ENCODE results near the gene IL13RA1. TPM values are rescaled to one million over a fixed set of nuclear protein-coding genes. Genes with fewer than 3 reads are reported as not detected.

The IL13RA1 gene
- total RNA-seq, 1 donor from 2014 or later, result 29.9 TPM

- no peak for DNase-seq (ENCODE audit: low spot score, unreplicated experiment)
- peaks cover 30% of the 10 kb centered on the region for H3K9me3 Mint-ChIP-seq (ENCODE audit: low read depth)
- TF ChIP-seq CTCF (IDR thresholded peaks at IDR 0.05; ENCODE audit: unreplicated experiment), result no peak
- H3K27me3 Mint-ChIP-seq, result no peaks in the 10 kb centered on the region
- no peak overlapping the region for H3K4me3 Mint-ChIP-seq (ENCODE audit: low read depth)
- no peaks in the 10 kb centered on the region for H3K4me1 Mint-ChIP-seq (ENCODE audit: low read depth)
- H3K27ac Mint-ChIP-seq, result no peak overlapping the region
- peaks cover 3% of the 10 kb centered on the region for H3K36me3 Mint-ChIP-seq (ENCODE audit: insufficient read depth)
Measured at GRCh38 chrX:118739577-118739976, 12.2 kb downstream of the IL13RA1 start.

GRCh38 chrX:118740276-118740889 is 13.0 kb downstream of the IL13RA1 start:
- no peaks in the 10 kb centered on the region for H3K4me1 Mint-ChIP-seq (ENCODE audit: low read depth)
- H3K9me3 Mint-ChIP-seq (ENCODE audit: low read depth), result peaks cover 22% of the 10 kb centered on the region

GRCh38 chrX:118742176-118742575 is 14.8 kb downstream of the IL13RA1 start:
- DNase-seq (ENCODE audit: low spot score, unreplicated experiment), result no peak
- H3K4me1 Mint-ChIP-seq (ENCODE audit: low read depth), result no peaks in the 10 kb centered on the region
- no peak overlapping the region for H3K27ac Mint-ChIP-seq
- H3K9me3 Mint-ChIP-seq (ENCODE audit: low read depth), result peaks cover 13% of the 10 kb centered on the region
- no peaks in the 10 kb centered on the region for H3K27me3 Mint-ChIP-seq
- TF ChIP-seq CTCF (IDR thresholded peaks at IDR 0.05; ENCODE audit: unreplicated experiment), result no peak
- H3K36me3 Mint-ChIP-seq (ENCODE audit: insufficient read depth), result peaks cover 3% of the 10 kb centered on the region
- H3K4me3 Mint-ChIP-seq (ENCODE audit: low read depth), result no peak overlapping the region

More at GRCh38 chrX:118740276-118740889, 13.0 kb downstream of the IL13RA1 start:
- Mint-ChIP-seq H3K36me3 (ENCODE audit: insufficient read depth) (peaks cover 3% of the 10 kb centered on the region), H3K27me3 (no peaks in the 10 kb centered on the region), H3K27ac (no peak overlapping the region), H3K4me3 (ENCODE audit: low read depth) (no peak overlapping the region)
- no peak for DNase-seq (ENCODE audit: low spot score, unreplicated experiment)
- TF ChIP-seq CTCF (IDR thresholded peaks at IDR 0.05; ENCODE audit: unreplicated experiment), result no peak

GRCh38 chrX:118745570-118745969 is 18.2 kb downstream of the IL13RA1 start:
- Mint-ChIP-seq H3K36me3 (ENCODE audit: insufficient read depth) (peaks cover 4% of the 10 kb centered on the region), H3K4me1 (ENCODE audit: low read depth) (no peaks in the 10 kb centered on the region), H3K4me3 (ENCODE audit: low read depth) (no peak overlapping the region), H3K27me3 (no peaks in the 10 kb centered on the region), H3K9me3 (ENCODE audit: low read depth) (peaks cover 3% of the 10 kb centered on the region), H3K27ac (no peak overlapping the region)
- DNase-seq (ENCODE audit: low spot score, unreplicated experiment), result no peak
- TF ChIP-seq CTCF (IDR thresholded peaks at IDR 0.05; ENCODE audit: unreplicated experiment), result no peak

GRCh38 chrX:118751950-118752783 is 24.8 kb downstream of the IL13RA1 start:
- H3K4me3 Mint-ChIP-seq (ENCODE audit: low read depth), result no peak overlapping the region
- no peak for DNase-seq (ENCODE audit: low spot score, unreplicated experiment)
- H3K27ac Mint-ChIP-seq, result no peak overlapping the region
- peaks cover 27% of the 10 kb centered on the region for H3K9me3 Mint-ChIP-seq (ENCODE audit: low read depth)
- H3K4me1 Mint-ChIP-seq (ENCODE audit: low read depth), result no peaks in the 10 kb centered on the region
- peaks cover 18% of the 10 kb centered on the region for H3K36me3 Mint-ChIP-seq (ENCODE audit: insufficient read depth)
- H3K27me3 Mint-ChIP-seq, result no peaks in the 10 kb centered on the region
- no peak for TF ChIP-seq CTCF (IDR thresholded peaks at IDR 0.05; ENCODE audit: unreplicated experiment)

Data from progenitor cell of endocrine pancreas (in vitro differentiated cells).